Prostate gland (tissue), 2 donors: ENCODE data around the gene RALGPS2.

ENCODE experiments used
- POLR2AphosphoS5 ChIP-seq: sonication (generic); formaldehyde crosslinking; IDR thresholded peaks from one replicate; pipeline ENCODE4 v1.6.1; 2017; ENCODE audit warnings: antibody characterized with exemption
- TF ChIP-seq, protein P1 (sequence below), 4 experiments: fragments of 200-600 bp in 2 of 4; fragments of 450-650 bp in 2 of 4; sonication (generic) in 2 of 4; IDR thresholded peaks; 1 replicate in 3 of 4; 2 replicates in 1 of 4; pipeline ENCODE4 v1.5.1; 2016 to 2019; ENCODE audit warnings: antibody characterized with exemption in 4 of 4, mild to moderate bottlenecking in 2 of 4, moderate library complexity in 2 of 4

DNA sequence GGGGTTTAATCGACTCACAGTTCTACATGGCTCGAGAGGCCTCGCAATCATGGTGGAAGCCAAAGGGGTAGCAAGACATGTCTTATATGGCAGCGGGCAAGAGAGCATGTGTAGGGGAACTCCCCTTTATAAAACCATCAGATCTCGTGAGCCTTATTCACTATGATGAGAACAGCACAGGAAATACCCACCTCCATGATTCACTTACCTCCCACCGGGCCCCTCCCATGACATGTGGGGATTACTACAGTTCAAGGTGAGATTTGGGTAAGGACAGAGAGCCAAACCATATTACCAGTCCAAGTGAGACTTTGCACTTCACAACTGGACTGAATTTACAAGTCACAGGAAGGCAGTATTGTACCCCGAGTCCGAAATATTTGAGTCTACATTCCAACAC, 219.7 kb downstream of the RALGPS2 start:
- TF ChIP-seq POLR2AphosphoS5 = no peak
- TF ChIP-seq, protein P1, sequence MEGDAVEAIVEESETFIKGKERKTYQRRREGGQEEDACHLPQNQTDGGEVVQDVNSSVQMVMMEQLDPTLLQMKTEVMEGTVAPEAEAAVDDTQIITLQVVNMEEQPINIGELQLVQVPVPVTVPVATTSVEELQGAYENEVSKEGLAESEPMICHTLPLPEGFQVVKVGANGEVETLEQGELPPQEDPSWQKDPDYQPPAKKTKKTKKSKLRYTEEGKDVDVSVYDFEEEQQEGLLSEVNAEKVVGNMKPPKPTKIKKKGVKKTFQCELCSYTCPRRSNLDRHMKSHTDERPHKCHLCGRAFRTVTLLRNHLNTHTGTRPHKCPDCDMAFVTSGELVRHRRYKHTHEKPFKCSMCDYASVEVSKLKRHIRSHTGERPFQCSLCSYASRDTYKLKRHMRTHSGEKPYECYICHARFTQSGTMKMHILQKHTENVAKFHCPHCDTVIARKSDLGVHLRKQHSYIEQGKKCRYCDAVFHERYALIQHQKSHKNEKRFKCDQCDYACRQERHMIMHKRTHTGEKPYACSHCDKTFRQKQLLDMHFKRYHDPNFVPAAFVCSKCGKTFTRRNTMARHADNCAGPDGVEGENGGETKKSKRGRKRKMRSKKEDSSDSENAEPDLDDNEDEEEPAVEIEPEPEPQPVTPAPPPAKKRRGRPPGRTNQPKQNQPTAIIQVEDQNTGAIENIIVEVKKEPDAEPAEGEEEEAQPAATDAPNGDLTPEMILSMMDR (IDR thresholded peaks at IDR 0.05) = no peak
